ENCODE results near the gene GPR179.
A peak's percentile ranks its signal among the peaks of the same experiment; 100 is the strongest.

Gene GPR179

DNA sequence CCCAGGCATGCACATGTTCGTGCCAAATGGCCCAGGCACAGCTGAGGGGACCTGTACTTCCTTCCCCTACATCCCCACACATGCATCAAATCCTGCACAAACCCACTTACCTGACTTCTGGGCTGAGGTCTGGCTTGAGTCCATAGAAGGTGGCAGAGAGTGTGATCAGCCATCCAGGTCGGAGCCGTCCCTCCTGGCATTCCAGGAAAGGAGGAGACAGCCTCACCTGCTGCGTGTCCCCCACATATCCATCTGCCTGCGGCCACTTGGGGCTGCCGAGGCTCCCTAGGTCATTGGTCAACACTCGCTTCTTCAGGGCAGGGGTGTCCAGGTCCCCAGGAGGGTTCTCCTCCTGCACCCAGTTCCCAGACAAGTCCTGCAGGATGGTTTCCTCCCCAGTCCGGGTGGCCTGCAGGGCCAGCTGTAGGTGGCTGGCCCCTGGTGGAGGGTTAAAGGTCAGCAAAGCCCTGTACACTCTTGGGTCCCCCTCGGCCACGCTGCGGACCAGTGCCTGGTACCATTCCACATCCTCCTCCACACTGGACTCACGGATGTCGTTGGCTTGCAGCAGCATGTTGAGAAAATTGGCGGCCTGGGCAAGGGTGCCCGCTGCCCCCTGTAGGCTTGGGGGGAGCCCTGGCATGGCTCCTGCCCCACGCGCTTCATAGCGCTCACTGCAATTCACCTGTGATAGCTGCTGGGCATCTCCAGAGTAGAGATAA is 709 bp downstream of the GPR179 start:
- no peak for DNase-seq

DNA sequence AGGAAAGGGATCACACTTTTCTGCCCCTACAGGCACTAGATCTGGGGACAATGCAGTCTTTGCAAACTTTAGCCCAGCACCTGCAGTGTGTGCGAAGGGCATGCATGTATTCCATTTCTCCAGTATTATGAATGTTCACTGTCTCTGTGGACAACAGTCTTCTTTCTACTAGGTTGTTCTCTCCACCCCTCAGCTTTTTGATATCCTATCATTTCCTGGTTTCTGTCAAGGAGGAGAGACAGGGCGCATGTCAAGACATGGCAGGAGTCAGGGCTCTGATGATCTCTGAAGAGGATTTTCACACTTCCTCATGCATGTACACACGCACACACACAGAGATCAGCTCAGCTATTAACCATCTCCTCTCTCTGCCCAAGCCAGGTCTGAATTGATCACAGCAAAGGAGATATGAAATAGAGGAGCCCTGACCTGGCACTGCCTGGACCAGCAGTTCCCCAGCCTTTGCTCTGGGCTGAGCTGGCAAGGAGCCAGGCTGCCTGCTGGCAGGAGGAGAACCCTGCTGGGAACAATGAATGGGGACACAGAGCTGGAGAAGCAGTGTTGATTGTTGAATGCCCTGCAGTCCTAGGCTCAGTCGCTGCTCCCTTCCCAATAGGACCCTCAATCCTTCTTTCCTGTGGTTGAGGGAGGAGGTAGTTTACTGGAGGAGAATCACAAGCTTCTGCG is 2.6 kb downstream of the GPR179 start:
- DNase-seq: no peak

DNA sequence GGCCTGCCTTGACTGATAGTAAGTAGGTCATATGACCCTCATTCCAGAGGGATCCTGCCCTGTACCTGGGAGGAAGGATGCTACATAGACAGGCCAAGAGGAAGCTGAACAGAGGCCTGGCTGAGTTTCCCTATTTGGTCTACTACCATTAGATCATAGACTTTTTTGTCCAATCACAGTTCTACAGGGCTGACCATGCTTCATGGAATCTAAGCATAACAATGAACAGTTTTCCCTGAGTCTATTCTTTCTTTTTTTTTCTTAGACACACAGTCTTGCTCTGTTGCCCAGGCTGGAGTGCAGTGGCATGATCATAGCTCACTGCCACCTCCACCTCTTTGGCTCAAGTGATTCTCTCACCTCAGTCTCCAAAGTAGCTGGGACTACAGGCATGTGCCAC is 3.9 kb downstream of the GPR179 start:
- no peak for DNase-seq

DNA sequence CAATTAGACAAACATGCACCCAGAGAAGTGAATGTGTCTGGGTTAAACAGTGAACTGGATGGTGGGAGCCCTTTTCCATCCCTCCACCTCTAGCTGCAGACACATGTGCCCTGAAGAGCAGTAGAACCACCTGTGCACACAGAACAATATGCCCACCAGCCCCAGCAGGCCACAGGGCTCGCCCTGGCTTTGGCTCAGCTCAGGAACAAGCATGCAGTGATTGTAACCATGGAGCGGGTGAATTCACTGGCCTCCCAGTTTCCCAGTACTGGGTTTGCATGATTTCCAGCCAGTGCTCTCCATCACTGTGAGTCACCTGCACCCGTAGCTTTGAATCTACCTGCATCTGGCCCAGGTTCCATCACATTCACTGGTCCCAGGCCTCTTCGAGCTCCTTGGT is 5.2 kb downstream of the GPR179 start:
- DNase-seq: no peak

DNA sequence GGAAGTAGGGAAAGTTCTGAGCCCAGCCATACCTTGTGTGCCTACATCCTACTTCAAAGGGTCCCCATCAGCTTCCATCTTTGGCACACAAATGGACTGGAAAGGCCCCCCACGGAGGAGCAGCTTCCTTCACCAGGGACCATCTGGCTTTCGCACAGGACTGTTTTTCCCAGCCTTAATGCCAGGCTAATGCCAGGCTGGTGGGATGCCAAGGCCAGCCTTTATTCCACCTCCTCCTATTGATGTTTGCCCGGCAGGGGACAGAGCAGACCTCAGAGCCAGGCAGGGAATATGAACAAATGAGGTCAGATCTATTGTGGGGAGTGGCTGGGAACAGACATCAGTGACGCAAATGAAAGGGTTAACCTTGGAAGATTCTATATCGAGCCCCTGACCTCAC is 5.7 kb downstream of the GPR179 start:
- DNase-seq: no peak

DNA sequence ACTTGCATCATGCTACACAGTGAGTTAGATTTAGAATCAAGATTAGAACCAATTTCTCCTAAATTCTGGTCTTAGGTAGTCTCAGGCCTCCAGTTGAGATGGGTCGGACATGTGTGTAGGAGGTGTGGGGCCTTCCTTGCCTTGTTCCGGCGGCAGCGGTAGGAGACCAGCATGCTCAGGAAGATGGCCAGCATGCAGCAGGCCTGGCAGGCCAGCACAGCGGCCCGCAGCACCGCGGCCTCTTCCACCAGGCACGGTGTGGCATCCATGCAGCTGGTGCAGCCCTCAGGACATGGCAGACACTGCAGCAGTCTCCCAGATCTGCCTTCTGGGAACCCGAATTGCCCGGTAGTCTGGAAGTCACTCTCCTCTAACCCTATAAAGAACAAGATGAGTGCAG is 6.9 kb downstream of the GPR179 start:
- DNase-seq: no peak

DNA sequence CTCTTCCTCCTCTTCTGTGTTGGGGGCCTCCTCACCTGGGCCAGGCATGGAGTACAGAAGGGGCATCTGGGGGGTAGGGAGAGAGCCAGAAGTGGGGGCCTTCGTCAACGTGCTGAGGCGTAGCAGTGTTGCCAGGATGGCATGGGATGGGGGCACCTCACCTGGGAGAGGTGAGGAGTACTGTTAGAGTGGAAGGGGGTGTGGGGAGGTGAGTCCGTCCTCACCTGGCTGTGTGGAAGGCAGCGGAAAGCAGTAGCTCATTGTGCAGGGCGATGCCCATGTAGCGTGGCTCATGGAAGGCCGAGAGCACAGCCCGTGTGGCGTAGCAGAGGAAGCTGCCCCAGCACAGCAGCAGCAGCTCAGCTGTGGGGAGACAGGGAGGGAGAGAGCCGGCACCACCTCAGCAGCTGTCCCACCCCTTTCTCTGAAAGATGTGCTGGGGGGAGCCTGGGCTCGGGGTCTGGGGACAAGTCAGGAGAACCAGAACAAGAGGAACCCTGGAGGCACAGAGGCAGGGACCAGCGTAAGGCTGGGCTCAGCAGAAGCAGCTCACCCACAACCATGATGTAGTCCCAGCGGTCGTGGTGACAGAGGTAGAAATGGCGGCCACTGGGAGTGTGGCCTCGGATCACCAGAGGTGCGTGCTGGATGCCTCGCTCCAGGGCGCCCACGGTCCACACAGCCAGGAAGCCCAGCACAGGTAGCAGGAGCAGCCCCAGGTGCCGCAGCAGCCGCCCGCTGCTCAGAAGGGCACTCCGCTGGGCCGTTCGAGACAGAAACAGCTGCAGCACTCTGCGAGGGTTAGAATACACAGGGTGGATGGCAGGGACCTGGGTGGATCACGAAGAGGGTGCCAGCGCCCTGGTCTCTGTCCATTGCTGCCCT is 9.0 kb downstream of the GPR179 start:
- no peak for DNase-seq

DNA sequence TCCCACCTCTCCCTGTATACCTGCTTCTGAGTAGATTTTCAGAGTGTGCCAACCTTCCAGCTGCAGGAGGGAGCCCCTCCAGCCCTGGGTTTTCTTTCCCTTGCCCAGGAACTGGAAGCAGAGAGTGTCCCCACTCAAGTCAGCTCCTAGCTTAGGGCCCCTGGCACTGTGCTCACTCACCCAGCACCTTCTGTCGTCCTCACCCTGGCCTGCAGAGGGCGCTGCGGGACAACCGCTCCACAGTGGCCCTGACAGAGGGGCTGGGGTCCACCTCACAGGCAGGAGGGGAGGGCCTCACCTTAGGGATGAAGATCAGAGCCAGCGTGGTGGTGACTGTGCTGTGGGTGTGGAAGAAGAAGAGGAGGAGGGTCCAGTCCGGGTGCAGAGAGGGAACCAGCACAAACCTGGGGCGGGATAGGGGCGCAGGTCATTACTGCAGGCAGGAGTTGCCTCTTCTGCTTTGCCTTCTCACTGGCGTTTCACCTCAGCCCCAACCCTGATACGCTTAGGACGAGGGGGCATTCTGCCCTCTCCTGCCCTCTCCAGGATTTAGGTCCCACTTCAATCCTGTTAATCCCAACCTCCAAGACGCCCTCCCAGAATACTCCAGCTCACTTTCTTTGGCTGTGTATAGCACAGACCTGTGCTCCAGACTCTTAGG is 10.0 kb downstream of the GPR179 start:
- peak in 1 of 2 donors; percentile 24 for DNase-seq

DNA sequence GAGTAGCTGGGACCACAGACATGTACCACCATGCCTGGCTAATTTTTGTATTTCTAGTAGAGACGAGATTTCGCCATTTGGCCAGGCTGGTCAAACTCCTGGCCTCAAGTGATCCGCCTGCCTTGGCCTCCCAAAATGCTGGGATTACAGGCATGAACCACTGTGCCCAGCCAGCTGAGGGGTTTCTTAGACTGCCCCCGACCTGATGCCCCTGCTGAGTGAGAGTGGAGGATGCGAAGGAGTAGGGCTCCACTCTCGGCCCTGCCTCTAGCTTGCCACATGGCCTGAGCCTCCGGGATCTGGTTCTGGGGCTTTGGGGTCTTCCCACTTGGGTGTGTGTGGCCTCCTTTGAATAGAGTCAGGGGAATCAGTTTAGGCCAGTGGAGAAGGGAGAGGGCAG is 11.0 kb downstream of the GPR179 start:
- DNase-seq: no peak

DNA sequence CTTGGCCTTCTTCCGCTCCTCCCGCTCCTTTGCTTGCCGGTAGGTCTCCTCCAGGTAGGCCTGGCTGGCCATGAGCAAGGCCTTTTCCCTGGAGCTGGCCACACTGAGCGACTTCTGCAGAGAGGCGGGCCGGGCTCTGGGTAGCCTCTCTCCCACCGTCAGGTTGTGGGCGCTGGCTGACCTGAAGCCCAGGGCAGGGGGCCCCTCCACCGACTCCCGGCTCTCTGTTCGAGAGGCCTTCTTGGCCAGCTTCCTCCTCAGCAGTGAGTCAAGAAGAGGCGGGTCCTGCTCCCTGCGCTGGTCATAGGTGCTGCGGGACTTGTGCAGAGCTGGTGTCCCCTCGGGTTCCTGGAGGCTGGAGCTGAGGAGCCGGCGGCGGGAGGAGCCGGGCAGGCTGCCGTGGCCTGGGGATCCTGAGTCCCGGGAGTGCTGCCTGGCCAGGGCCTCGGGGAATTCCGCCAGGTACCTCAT is 12.8 kb downstream of the GPR179 start:
- DNase-seq: no peak

DNA sequence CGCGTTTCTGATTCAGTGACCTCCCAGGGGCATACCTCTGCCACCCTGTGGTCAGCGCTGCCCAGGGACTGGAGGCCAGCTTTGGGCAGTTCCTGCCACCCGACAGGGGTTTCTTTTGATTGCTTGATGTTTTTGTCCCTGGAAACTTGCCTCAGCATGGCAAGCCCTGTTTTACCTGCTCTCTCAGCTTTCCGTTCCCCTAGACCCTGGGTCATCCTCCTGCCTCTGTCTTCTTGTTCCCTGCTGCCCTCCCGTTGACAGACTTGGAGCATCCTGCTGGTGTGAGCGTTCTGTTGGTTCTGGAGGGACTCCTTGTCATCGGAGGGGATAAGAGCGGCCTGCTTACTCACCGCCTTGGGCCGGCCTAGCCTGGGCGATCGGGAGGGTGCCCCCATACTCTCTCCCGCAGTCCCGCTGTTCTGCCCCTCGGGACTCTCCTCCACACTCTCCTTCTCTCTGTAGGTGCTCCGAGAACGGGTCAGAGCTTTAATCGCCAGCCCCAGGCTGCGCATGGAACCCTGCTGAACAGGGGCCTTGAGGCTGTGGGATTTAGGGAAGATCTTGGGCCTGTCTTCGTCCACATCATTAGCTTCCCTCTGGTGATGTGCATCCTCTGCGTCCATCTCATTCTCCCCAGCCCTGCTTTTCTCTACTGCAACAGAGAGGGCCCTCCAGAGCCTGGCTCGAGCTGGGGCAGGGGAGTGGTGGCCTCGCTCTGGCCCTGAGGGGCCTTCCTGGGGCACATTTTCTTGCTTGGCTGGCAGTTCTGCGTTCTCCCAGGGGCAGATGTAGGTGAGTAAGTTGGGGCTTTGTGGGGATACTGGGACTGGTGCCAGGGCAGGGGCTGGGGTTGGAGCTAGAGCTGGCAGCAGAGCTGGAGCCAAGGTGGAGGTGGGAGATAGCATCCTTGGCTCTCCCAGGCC is 13.7 kb downstream of the GPR179 start:
- no peak for DNase-seq

DNA sequence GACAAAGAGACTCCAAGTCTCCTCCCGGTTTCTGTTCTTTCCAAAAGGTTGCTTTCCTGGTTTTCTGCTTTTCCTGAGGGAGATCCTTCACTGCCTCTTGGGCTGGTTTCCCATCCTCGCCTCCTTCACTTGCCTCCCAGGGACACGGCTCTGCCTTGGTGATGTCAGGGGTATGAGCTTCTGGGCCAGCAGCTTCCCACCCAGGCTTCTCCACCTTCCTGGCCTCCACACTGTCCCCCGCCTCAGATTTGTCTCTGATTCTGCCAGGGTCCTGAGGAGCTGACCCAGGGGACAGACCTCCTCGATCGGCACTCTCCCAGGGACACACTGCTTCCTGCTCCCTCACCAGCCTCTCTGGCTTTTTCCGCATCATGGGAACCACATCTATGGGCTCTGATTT is 14.5 kb downstream of the GPR179 start:
- DNase-seq: no peak

DNA sequence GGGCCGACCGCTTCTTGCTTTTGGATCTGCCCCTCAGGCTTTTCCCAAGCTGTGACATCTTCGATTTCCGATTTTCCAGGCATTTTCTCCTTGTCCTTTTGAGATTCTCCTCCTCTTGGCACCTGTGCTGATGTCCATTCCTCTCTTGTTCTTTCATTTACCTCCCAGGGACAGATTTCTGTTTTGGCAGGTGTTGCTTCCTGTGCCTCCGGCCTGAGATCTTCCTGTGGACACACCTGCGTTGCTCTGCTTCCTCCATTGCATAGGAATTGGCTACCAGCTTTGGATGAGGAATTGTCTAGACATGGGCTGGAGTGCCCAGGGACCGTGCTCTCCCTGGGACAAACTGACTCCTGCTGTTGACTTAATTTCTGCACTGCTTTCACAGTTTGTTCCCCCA is 15.1 kb downstream of the GPR179 start:
- DNase-seq: no peak

DNA sequence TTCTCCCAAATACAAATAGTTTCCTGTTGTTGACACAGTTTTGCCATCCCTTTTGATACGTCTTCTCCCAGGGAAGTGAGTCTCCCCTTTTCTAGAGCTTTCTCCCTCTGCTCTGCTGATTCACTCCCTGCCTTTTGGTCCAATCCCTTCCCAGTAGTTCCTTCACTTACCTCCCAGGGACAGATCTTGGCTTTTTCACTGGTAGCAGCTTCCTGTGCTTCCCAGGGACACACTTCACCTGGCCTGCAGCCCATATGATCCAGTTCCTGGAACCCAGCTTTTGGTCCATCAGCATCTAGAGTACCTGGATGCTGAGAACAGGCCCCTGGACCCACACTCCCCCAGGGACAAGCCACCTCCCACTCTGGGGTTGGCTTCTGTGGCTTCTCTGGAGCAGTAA is 15.8 kb downstream of the GPR179 start:
- no peak for DNase-seq

DNA sequence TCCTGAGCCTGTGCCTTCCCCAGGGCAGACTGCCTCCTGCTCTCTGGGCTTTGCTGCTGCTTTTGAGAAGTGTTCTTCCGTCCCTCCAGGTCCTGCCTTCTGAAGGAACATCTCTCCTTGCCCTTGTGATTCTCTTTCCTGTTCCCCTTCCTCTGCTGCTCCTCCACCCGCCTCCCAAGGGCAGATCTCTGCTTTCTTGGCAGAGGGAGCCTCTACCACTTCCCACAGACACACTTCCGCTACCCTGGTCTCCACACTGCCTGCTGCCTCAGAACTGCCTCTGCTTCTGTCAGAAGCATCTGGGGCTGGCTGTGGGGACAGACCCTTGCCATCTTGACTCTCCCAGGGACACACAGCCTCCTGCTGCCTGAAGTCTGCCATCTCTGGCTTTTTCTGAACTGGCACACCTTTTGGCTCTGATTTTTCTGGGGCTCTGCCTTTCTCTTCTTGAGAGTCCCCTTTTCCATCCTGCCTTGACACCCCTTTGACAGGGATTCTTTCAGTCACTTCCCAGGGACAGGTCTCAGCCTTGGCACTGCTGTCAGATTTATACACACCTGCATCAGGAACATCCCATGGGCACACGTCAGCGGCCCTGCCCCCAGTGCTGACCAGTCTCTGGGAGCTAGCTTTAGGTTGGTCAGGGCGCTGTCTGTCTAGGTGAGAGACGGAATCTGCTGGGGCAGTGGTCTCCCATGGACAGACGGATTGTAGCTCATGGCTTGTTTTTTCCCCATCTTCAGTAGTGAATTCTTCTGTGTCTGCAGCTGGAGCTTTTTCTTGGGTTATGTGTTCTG is 16.6 kb downstream of the GPR179 start:
- peak in 1 of 2 donors; percentile 21 for DNase-seq

DNA sequence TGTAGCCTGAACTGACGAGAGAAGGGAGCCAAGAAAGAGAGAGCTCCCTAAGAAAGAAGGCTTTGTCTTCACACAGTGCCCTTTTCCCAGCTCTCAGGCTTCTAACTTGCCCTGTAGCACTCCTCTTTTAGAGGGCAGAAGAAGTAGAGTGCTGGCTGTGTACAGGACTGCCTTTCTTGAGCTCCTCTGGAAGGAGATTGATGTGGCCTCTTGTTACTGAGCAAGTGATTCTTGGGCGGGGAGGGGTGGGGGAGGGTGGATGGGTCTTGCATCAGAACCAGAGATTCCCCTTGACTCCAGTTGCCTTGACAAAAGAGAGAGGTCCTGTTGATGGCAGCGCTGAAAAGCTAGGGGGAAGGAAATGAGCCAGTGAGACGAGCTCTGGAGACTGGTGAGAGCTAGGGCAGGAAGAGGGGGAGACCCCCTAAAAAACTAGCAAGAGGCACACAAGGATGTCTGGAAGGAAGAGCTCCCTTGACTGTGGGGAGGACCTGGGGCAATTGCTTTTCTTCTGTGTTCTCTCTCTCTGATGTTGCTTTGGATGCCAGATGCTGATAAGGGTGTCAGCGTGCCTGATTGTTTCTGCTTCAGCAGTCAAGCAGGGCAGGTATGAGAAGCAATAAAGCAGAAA is 18.4 kb downstream of the GPR179 start:
- DNase-seq: no peak

DNA sequence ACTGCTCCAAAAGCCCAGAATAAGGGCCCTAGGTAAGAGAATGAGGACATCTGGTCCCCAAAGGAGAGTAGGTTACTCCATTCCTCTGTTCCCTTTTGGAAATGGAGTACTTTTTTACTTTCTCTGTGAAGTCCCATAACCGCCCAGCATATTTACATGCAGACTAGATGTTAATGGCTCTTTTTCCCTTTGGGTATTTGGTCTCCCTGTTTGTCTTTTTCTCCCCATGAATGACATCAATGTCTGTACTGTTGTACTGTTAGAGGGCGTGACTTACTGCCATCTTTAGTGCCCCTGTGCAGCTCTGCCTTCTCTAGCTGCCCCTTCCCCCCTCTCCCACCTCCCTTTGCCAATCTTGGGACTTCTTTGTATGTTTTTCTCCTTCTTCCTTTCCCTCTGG is 19.0 kb downstream of the GPR179 start:
- no peak for DNase-seq

DNA sequence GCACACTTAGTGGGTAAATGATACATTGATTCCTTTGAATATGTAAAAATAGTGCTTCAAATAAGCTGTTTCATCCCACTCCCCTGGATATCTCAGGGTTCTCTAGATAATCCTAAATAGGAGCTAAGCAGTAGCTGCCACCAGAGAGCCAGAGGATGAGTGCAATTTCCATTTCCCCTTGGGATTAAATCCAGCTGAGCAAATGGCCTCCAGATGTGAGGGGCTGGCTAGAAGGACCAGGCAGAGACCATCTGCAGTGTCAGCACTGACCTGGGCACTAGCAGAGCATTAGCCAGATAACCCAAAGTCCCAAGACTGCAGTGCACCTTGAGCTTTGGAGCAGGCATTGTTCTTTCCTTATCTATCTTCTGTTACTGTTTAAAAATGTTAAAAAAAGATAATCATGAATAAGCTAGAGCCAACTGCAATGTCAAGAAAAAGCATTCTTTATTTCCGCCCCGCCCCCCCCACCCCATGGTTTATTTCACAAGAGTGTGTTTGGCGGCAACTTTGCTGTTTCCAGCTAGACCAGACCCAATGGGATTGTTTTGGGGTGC is 19.5 kb downstream of the GPR179 start:
- no peak for DNase-seq

DNA sequence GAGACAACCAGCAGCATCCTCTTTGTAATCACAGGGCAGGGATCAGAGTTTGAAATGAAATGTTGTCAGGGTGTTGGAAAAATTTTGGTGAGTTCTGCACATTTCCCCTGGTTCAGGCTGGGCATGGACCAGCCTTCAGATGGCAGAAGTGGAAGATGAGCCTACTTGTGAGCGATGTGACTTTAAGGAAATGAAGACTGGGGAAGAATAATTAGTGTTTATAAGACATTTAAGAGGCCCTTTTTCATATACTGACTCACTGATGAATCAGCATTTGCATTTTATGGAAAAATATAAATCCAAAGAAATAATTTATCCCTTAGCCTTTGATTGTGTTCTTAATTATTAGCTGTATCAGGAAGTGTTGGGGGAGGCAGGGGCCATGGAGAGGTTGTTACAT is 20.9 kb downstream of the GPR179 start:
- no peak for DNase-seq

DNA sequence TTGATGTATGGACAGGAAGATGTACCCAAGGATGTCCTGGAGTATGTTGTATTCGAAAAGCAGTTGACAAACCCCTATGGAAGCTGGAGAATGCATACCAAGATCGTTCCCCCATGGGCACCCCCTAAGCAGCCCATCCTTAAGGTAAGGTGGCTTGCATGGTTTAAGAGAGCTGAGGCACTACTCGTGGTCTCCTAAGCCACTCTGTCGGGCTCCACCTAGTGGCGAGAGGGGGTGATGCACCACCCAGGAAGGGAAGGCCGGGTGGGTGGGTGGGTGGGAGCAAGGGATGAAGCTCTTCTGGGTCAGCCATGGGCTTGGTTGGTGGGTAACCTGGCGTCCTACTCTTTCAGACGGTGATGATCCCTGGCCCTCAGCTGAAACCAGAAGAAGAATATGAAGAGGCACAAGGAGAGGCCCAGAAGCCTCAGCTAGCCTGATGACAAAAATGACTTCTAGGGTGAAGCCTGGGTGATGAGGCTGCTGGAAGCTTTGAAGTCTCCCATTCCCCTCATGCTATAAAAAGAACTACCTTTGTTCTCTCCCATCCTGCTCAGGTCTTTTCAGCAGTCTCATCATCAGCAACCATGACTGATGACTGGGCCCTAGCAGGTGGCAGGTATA is 21.5 kb downstream of the GPR179 start:
- peak; percentile 55 to 66 for DNase-seq

Measured in CD4-positive, alpha-beta T cell treated with Interleukin-1 beta for 1 hour (primary cell).